WTC11 (cell line): ENCODE results near the gene RAD18.

Experiments
- CTCF ChIP-seq: fragments of 200-600 bp; IDR thresholded peaks from 2 replicates; pipeline ENCODE4 v1.8.0; 2022; ENCODE audit warnings: antibody characterized with exemption
- MAX ChIP-seq: sonication (generic); formaldehyde crosslinking; IDR thresholded peaks from 2 replicates; pipeline ENCODE4 v1.8.0; 2022; ENCODE audit warnings: mild to moderate bottlenecking, missing genetic modification reagents
- ZNF423 ChIP-seq: fragments of 250-450 bp; sonication (Bioruptor Pico); IDR thresholded peaks from 2 replicates; pipeline ENCODE4 v2.1.2; 2022; ENCODE audit warnings: mild to moderate bottlenecking, moderate library complexity

- TF ChIP-seq MAX (CRISPR knock-in tag) = no peak
- no peak for TF ChIP-seq CTCF
- no peak for TF ChIP-seq ZNF423 (CRISPR knock-in tag)
Measured at GRCh38 chr3:8993331-8993730, 30.1 kb upstream of the RAD18 start.
